Measurements from ENCODE around the gene NCKAP5.
"Not testable (repeated sequence)": the region's sequence is repeated elsewhere in the genome, so short reads cannot be mapped to it uniquely, and the experiment has no call there.

The NCKAP5 gene

GRCh38 chr2:133522204-133522603 is 46.1 kb downstream of the NCKAP5 start:
- no peak for DNase-seq (ENCODE audit: low spot score)

GRCh38 chr2:133521146-133521745 is 47.0 kb downstream of the NCKAP5 start:
- DNase-seq (ENCODE audit: low spot score): no peak

- not testable (repeated sequence) for DNase-seq (ENCODE audit: low spot score)
These were observed 48.6 kb downstream of the NCKAP5 start for GRCh38 chr2:133519677-133520076.

GRCh38 chr2:133518700-133519344 is 49.4 kb downstream of the NCKAP5 start:
- no peak for DNase-seq (ENCODE audit: low spot score)

- DNase-seq (ENCODE audit: low spot score): no peak
These were observed 50.4 kb downstream of the NCKAP5 start for GRCh38 chr2:133517876-133518275.

- DNase-seq (ENCODE audit: low spot score): no peak
These were observed 51.7 kb downstream of the NCKAP5 start for GRCh38 chr2:133516405-133517026.

GRCh38 chr2:133515271-133515670 is 53.0 kb downstream of the NCKAP5 start:
- DNase-seq (ENCODE audit: low spot score): no peak

- no peak for DNase-seq (ENCODE audit: low spot score)
These were observed 54.4 kb downstream of the NCKAP5 start for GRCh38 chr2:133513893-133514292.

- DNase-seq (ENCODE audit: low spot score): no peak
These were observed 56.1 kb downstream of the NCKAP5 start for GRCh38 chr2:133512121-133512520.

- DNase-seq (ENCODE audit: low spot score): no peak
These were observed 56.6 kb downstream of the NCKAP5 start for GRCh38 chr2:133511679-133512078.

GRCh38 chr2:133509777-133510176 is 58.5 kb downstream of the NCKAP5 start:
- DNase-seq (ENCODE audit: low spot score): no peak

GRCh38 chr2:133508546-133509165 is 59.6 kb downstream of the NCKAP5 start:
- no peak for DNase-seq (ENCODE audit: low spot score)

GRCh38 chr2:133506996-133507395 is 61.3 kb downstream of the NCKAP5 start:
- DNase-seq (ENCODE audit: low spot score): no peak

- no peak for DNase-seq (ENCODE audit: low spot score)
These were observed 63.4 kb downstream of the NCKAP5 start for GRCh38 chr2:133504566-133505505.

GRCh38 chr2:133503927-133504326 is 64.3 kb downstream of the NCKAP5 start:
- DNase-seq (ENCODE audit: low spot score): no peak

- DNase-seq (ENCODE audit: low spot score): no peak
These were observed 64.9 kb downstream of the NCKAP5 start for GRCh38 chr2:133503323-133503722.

GRCh38 chr2:133502678-133503077 is 65.6 kb downstream of the NCKAP5 start:
- no peak for DNase-seq (ENCODE audit: low spot score)

- no peak for DNase-seq (ENCODE audit: low spot score)
These were observed 67.3 kb downstream of the NCKAP5 start for GRCh38 chr2:133500917-133501316.

- no peak for DNase-seq (ENCODE audit: low spot score)
These were observed 69.3 kb downstream of the NCKAP5 start for GRCh38 chr2:133498662-133499585.

- DNase-seq (ENCODE audit: low spot score): no peak
These were observed 70.2 kb downstream of the NCKAP5 start for GRCh38 chr2:133497951-133498565.

Measured in HuH-7.5 (cell line).